Prostate gland (tissue), 2 donors: ENCODE data around the gene PIGN.

Source experiments
- CTCF ChIP-seq, 4 experiments: fragments of 200-600 bp in 2 of 4; fragments of 450-650 bp in 2 of 4; sonication (generic) in 2 of 4; IDR thresholded peaks; 1 replicate in 3 of 4; 2 replicates in 1 of 4; pipeline ENCODE4 v1.5.1; 2016 to 2019; ENCODE audit warnings: antibody characterized with exemption in 4 of 4, mild to moderate bottlenecking in 2 of 4, moderate library complexity in 2 of 4
- POLR2A ChIP-seq: fragments of 450-650 bp; IDR thresholded peaks from one replicate; pipeline ENCODE4 v1.6.1; 2016; ENCODE audit warnings: antibody characterized with exemption, mild to moderate bottlenecking

GRCh38 chr18:62138461-62139235 lies 48.2 kb downstream of the PIGN start:
- TF ChIP-seq CTCF (IDR thresholded peaks at IDR 0.05) (no peak), POLR2A (no peak)
